Measurements from ENCODE around the gene GFRA1.

- TF ChIP-seq POLR2AphosphoS5 (IDR thresholded peaks at IDR 0.05; ENCODE audit: low read depth, low read length) (no peak), REST (IDR thresholded peaks at IDR 0.05; ENCODE audit: low read depth) (no peak), CTCF (IDR thresholded peaks at IDR 0.05 in 2 of 3, conservative IDR thresholded peaks at IDR 0.05 in 1 of 3; ENCODE audit: borderline replicate concordance in 1 of 3, insufficient read depth in 1 of 3, low read depth in 2 of 3, low read length in 2 of 3) (no peak), EZH2 (IDR thresholded peaks at IDR 0.05) (no peak), YY1 (IDR thresholded peaks at IDR 0.05; ENCODE audit: extremely low read depth, insufficient replicate concordance, low read depth, low read length) (no peak), CEBPB (IDR thresholded peaks at IDR 0.05; ENCODE audit: low read depth) (no peak), MAX (IDR thresholded peaks at IDR 0.05) (no peak), POLR2A (IDR thresholded peaks at IDR 0.05; ENCODE audit: borderline replicate concordance, extremely low read depth, insufficient read depth, insufficient read length) (no peak), RAD21 (IDR thresholded peaks at IDR 0.05; ENCODE audit: low read depth) (no peak), SIN3A (IDR thresholded peaks at IDR 0.05; ENCODE audit: low read depth) (no peak), FOSL1 (IDR thresholded peaks at IDR 0.05; ENCODE audit: low read depth) (no peak)
Measured at GRCh38 chr10:116059320-116059719, 213.7 kb downstream of the GFRA1 start.
